CD14-positive monocyte (primary cell): ENCODE measurements around the gene NPSR1. TPM values are rescaled to one million over a fixed set of nuclear protein-coding genes. Genes with fewer than 3 reads are reported as not detected.
"Not testable (repeated sequence)": the region's sequence is repeated elsewhere in the genome, so short reads cannot be mapped to it uniquely, and the experiment has no call there.

ENCODE experiments used
- DNase-seq, 3 donors: peaks; one replicate each; pipeline ENCODE4 v3.0.0-alpha.2; 2011 to 2022
- H2AFZ ChIP-seq: 2 replicates; pipeline ENCODE4 v1.6.0; 2012; ENCODE audit warnings: mild to moderate bottlenecking, low read depth, low read length, inconsistent platforms; ENCODE audit not compliant: insufficient read depth, poor library complexity, severe bottlenecking
- H3K27ac ChIP-seq, 2 donors: 1 replicate in 1 of 2; 2 replicates in 1 of 2; pipeline ENCODE4 v1.5.1; 2012 to 2013; ENCODE audit warnings: low read length in 2 of 2, control low read depth in 1 of 2, inconsistent platforms in 1 of 2, low read depth in 1 of 2, mild to moderate bottlenecking in 1 of 2
- H3K27me3 ChIP-seq, 2 donors: one replicate each; pipeline versions ENCODE4 v1.6.0 to v1.6.1; 2011 to 2013; ENCODE audit warnings: low read length in 2 of 2; ENCODE audit not compliant: control insufficient read depth in 2 of 2, insufficient read depth in 2 of 2
- H3K36me3 ChIP-seq, 2 donors: replicated peaks in 1 of 2; 1 replicate in 1 of 2; 2 replicates in 1 of 2; pipeline versions ENCODE4 v1.5.1 to v1.6.1; 2012 to 2013; ENCODE audit warnings: low read length in 2 of 2, control low read depth in 1 of 2, inconsistent platforms in 1 of 2, mild to moderate bottlenecking in 1 of 2; ENCODE audit not compliant: insufficient read depth in 2 of 2, control insufficient read depth in 1 of 2
- H3K4me1 ChIP-seq, 2 donors: 1 replicate in 1 of 2; 2 replicates in 1 of 2; pipeline versions ENCODE4 v1.5.1 to v1.6.1; 2012 to 2013; ENCODE audit warnings: low read length in 2 of 2, control low read depth in 1 of 2, inconsistent platforms in 1 of 2, mild to moderate bottlenecking in 1 of 2, moderate library complexity in 1 of 2; ENCODE audit not compliant: insufficient read depth in 2 of 2, control insufficient read depth in 1 of 2
- H3K4me2 ChIP-seq: replicated peaks from 2 replicates; pipeline ENCODE3; 2012; ENCODE audit warnings: low read length, moderate library complexity, mild to moderate bottlenecking; ENCODE audit not compliant: poor library complexity, severe bottlenecking; ENCODE audit errors: extremely low read depth
- H3K4me3 ChIP-seq, 3 experiments: fragments of 200-600 bp in 1 of 3; sonication (generic) in 1 of 3; replicated peaks in 1 of 3; 1 replicate in 2 of 3; 2 replicates in 1 of 3; pipeline ENCODE4 v1.5.1; 2011 to 2013; ENCODE audit warnings: low read length in 3 of 3, mild to moderate bottlenecking in 3 of 3, control low read depth in 2 of 3, low read depth in 2 of 3, inconsistent platforms in 1 of 3, moderate library complexity in 1 of 3
- H3K79me2 ChIP-seq: 2 replicates; pipeline ENCODE4 v1.6.0; 2012; ENCODE audit warnings: mild to moderate bottlenecking, control low read depth, inconsistent platforms, low read length, moderate library complexity; ENCODE audit not compliant: insufficient read depth
- H3K9ac ChIP-seq: 2 replicates; pipeline ENCODE4 v1.6.0; 2017; ENCODE audit warnings: low read length, mild to moderate bottlenecking; ENCODE audit not compliant: insufficient read depth, poor library complexity, severe bottlenecking
- H3K9me3 ChIP-seq, 2 donors: replicated peaks in 1 of 2; 1 replicate in 1 of 2; 2 replicates in 1 of 2; pipeline versions ENCODE4 v1.5.1 to v1.6.1; 2012 to 2013; ENCODE audit warnings: low read length in 2 of 2, control low read depth in 1 of 2; ENCODE audit not compliant: control insufficient read depth in 1 of 2, insufficient read depth in 1 of 2
- H4K20me1 ChIP-seq: 2 replicates; pipeline ENCODE4 v1.6.0; 2012; ENCODE audit warnings: mild to moderate bottlenecking, low read length, control low read depth, moderate library complexity; ENCODE audit not compliant: insufficient read depth
- H3K27ac Mint-ChIP-seq, 7 donors: one replicate each; pipeline ENCODE4 v1.8.0; 2020; ENCODE audit warnings: mild to moderate bottlenecking in 7 of 7, mixed read lengths in 7 of 7, moderate library complexity in 6 of 7, inconsistent platforms in 2 of 7
- H3K27me3 Mint-ChIP-seq, 3 donors: one replicate each; pipeline ENCODE4 v1.8.0; 2021 to 2022; ENCODE audit warnings: low read depth in 3 of 3, mild to moderate bottlenecking in 3 of 3, mixed read lengths in 3 of 3, moderate library complexity in 3 of 3, inconsistent platforms in 1 of 3
- H3K36me3 Mint-ChIP-seq, 2 donors: one replicate each; pipeline ENCODE4 v1.8.0; 2020; ENCODE audit warnings: mixed read lengths in 2 of 2, inconsistent platforms in 1 of 2, mild to moderate bottlenecking in 1 of 2
- H3K4me1 Mint-ChIP-seq: one replicate; pipeline ENCODE4 v1.8.0; 2020; ENCODE audit warnings: mild to moderate bottlenecking, mixed read lengths
- H3K4me3 Mint-ChIP-seq, 2 donors: one replicate each; pipeline ENCODE4 v1.8.0; 2020; ENCODE audit warnings: mild to moderate bottlenecking in 2 of 2, mixed read lengths in 2 of 2, moderate library complexity in 1 of 2
- H3K9me3 Mint-ChIP-seq, 7 donors: one replicate each; pipeline ENCODE4 v1.8.0; 2020 to 2022; ENCODE audit warnings: mixed read lengths in 7 of 7, mild to moderate bottlenecking in 6 of 7, moderate library complexity in 6 of 7, inconsistent platforms in 2 of 7
- WGBS: methylation state at CpG from one replicate; pipeline ENCODE4 v1.1.5; 2013; ENCODE audit warnings: missing lambda C conversion rate; ENCODE audit not compliant: insufficient coverage; 5-methylcytosine and 5-hydroxymethylcytosine counted together
- intact Hi-C, 2 donors: fragments of 100-400 bp; cut with micrococcal nuclease; formaldehyde crosslinking; loops; one replicate each; pipeline versions ENCODE4 v1.15.0 to v1.15.1; 2023
- polyA plus RNA-seq, 3 donors: library from polyadenylated mRNA; depleted of rRNA in 1 of 3; unstranded in 2 of 3; stranded (reverse) in 1 of 3; fragments of 300-500 nt in 2 of 3; fragments of >200 nt in 1 of 3; fragmentation: Illumina TruSeq in 2 of 3; gene quantifications; 1 replicate in 2 of 3; 2 replicates in 1 of 3; pipeline ENCODE4 v1.2.3, GENCODE V29; 2012 to 2021
- TF ChIP-seq, protein P1 (sequence below): fragments of 200-600 bp; IDR thresholded peaks from one replicate; pipeline ENCODE4 v1.8.0; 2022; ENCODE audit warnings: antibody characterized with exemption, mild to moderate bottlenecking

The NPSR1 gene
- polyA plus RNA-seq, 3 donors, result not detected

DNA sequence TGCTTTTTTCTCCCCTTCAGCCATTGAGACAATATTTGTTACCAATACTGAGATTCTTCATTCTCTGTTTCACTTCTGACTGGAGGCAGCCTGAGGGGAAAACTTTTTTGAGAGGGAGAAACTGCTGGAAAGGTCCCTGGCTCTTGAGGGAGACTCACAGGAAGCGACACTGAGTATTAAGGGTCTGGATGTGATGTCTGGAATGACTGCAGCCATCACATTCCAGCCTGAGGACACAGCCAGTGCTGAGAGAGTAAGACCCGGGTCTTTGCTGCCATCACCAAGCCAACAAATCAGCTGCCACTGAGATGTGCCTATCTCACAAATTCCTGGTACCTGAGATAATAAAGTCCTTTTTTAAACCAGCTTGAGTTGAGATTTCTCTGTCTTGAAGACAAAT is 221.9 kb downstream of the NPSR1 start:
- Histone ChIP-seq H4K20me1 (no peaks in the 10 kb centered on the region), H3K79me2 (no peaks in the 10 kb centered on the region), H3K4me1 (no peaks in the 10 kb centered on the region), H3K9ac (no peak overlapping the region), H3K27ac (no peak overlapping the region), H3K9me3 (peaks cover 8 to 21% of the 10 kb centered on the region in 2 donors), H3K27me3 (no peaks in the 10 kb centered on the region), H2AFZ (no peak overlapping the region), H3K4me2 (no peak overlapping the region), H3K36me3 (no peaks in the 10 kb centered on the region), H3K4me3 (no peak overlapping the region)
- intact Hi-C loops, result no loop called here
- H3K4me3 Mint-ChIP-seq, result no peak overlapping the region
- no peak overlapping the region for H3K27ac Mint-ChIP-seq
- no peak for DNase-seq
- WGBS, result 92% methylated on average over 2 of the region's 2 CpGs
- peaks cover 0 to 8% (median 0%) of the 10 kb centered on the region in 3 donors for H3K27me3 Mint-ChIP-seq
- H3K4me1 Mint-ChIP-seq, result no peaks in the 10 kb centered on the region
- TF ChIP-seq, protein P1, sequence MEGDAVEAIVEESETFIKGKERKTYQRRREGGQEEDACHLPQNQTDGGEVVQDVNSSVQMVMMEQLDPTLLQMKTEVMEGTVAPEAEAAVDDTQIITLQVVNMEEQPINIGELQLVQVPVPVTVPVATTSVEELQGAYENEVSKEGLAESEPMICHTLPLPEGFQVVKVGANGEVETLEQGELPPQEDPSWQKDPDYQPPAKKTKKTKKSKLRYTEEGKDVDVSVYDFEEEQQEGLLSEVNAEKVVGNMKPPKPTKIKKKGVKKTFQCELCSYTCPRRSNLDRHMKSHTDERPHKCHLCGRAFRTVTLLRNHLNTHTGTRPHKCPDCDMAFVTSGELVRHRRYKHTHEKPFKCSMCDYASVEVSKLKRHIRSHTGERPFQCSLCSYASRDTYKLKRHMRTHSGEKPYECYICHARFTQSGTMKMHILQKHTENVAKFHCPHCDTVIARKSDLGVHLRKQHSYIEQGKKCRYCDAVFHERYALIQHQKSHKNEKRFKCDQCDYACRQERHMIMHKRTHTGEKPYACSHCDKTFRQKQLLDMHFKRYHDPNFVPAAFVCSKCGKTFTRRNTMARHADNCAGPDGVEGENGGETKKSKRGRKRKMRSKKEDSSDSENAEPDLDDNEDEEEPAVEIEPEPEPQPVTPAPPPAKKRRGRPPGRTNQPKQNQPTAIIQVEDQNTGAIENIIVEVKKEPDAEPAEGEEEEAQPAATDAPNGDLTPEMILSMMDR, result no peak
- no peaks in the 10 kb centered on the region for H3K36me3 Mint-ChIP-seq
- peaks cover 6 to 32% (median 25%) of the 10 kb centered on the region in 7 donors for H3K9me3 Mint-ChIP-seq

DNA sequence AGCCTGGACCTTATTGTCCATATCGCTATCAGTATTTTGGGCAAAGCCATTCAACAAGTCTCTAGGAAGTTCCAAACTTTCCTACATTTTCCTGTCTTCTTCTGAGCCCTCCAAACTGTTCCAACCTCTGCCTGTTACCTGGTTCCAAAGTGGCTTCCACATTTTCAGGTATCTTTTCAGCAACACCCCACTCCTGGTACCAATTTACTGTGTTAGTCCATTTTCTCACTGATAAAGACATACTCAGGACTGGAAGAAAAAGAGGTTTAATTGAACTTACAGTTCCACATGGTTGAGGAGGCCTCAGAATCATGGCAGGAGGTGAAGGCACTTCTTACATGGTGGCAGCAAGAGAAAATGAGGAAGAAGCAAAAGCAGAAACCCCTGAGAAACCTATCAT is 225.8 kb downstream of the NPSR1 start:
- H3K36me3 ChIP-seq, H3K4me1 Mint-ChIP-seq, H3K9ac ChIP-seq, DNase-seq, H3K4me3 ChIP-seq, H3K36me3 Mint-ChIP-seq, H3K27me3 Mint-ChIP-seq, H3K79me2 ChIP-seq, H2AFZ ChIP-seq, H3K4me3 Mint-ChIP-seq, H3K4me1 ChIP-seq, H4K20me1 ChIP-seq, H3K27me3 ChIP-seq, H3K27ac Mint-ChIP-seq, H3K27ac ChIP-seq, intact Hi-C loops, H3K4me2 ChIP-seq: not testable (repeated sequence)
- peaks cover 8 to 12% of the 10 kb centered on the region in 2 donors for H3K9me3 ChIP-seq
- peaks cover 2 to 28% (median 17%) of the 10 kb centered on the region in 7 donors for H3K9me3 Mint-ChIP-seq
- WGBS, result 100% methylated on average over 1 of the region's 1 CpG
